ENCODE measurements around the gene SENP7.

- TF ChIP-seq CTCF (conservative IDR thresholded peaks at IDR 0.05; ENCODE audit: low read depth in 2 of 2) (no peak), EZH2 (IDR thresholded peaks at IDR 0.05; ENCODE audit: low read depth, unreplicated experiment) (no peak), CREB1 (CRISPR knock-in tag; IDR thresholded peaks at IDR 0.05; ENCODE audit: low read depth) (no peak), POLR2AphosphoS5 (IDR thresholded peaks at IDR 0.05; ENCODE audit: low read depth) (no peak), REST (IDR thresholded peaks at IDR 0.05; ENCODE audit: unreplicated experiment) (no peak), NANOG (IDR thresholded peaks at IDR 0.05; ENCODE audit: borderline replicate concordance) (no peak), ETS1 (IDR thresholded peaks at IDR 0.05) (no peak), ZNF114 (CRISPR knock-in tag; IDR thresholded peaks at IDR 0.05) (no peak)
Observed at GRCh38 chr3:101340591-101340990, 172.4 kb downstream of the SENP7 start.
